ENCODE results near the gene LETM1.

The LETM1 gene

GRCh38 chr4:1777822-1778641 lies 77.9 kb downstream of the LETM1 start:
- Histone ChIP-seq H3K9ac (ENCODE audit: low read length) (no peak overlapping the region), H3K36me3 (ENCODE audit: control insufficient read depth, insufficient read depth, low read length, severe bottlenecking) (no peaks in the 10 kb centered on the region), H3K4me1 (ENCODE audit: control insufficient read depth, insufficient read depth, low read length) (no peaks in the 10 kb centered on the region), H3K27me3 (replicated peaks; ENCODE audit: control insufficient read depth, insufficient read depth, low read length) (peaks cover 3% of the 10 kb centered on the region), H3K9me3 (ENCODE audit: control insufficient read depth, low read length) (no peaks in the 10 kb centered on the region), H3K4me3 (ENCODE audit: low read length) (no peak overlapping the region)
- peak; percentile 60 for DNase-seq (ENCODE audit: low read depth)

GRCh38 chr4:1776521-1777161 lies 79.3 kb downstream of the LETM1 start:
- no peaks in the 10 kb centered on the region for H3K4me1 ChIP-seq (ENCODE audit: control insufficient read depth, insufficient read depth, low read length)
- no peaks in the 10 kb centered on the region for H3K36me3 ChIP-seq (ENCODE audit: control insufficient read depth, insufficient read depth, low read length, severe bottlenecking)
- no peaks in the 10 kb centered on the region for H3K9me3 ChIP-seq (ENCODE audit: control insufficient read depth, low read length)
- no peak for DNase-seq (ENCODE audit: low read depth)
- H3K4me3 ChIP-seq (ENCODE audit: low read length) = no peak overlapping the region
- H3K9ac ChIP-seq (ENCODE audit: low read length) = no peak overlapping the region
- H3K27me3 ChIP-seq (replicated peaks; ENCODE audit: control insufficient read depth, insufficient read depth, low read length) = peaks cover 3% of the 10 kb centered on the region

- DNase-seq (ENCODE audit: low read depth) = peak; percentile 8
- H3K4me3 ChIP-seq (ENCODE audit: low read length) = no peak overlapping the region
- no peaks in the 10 kb centered on the region for H3K4me1 ChIP-seq (ENCODE audit: control insufficient read depth, insufficient read depth, low read length)
These were observed 80.0 kb downstream of the LETM1 start for GRCh38 chr4:1775731-1776500.

GRCh38 chr4:1773754-1774153 lies 82.2 kb downstream of the LETM1 start:
- Histone ChIP-seq H3K36me3 (ENCODE audit: control insufficient read depth, insufficient read depth, low read length, severe bottlenecking) (no peaks in the 10 kb centered on the region), H3K9me3 (ENCODE audit: control insufficient read depth, low read length) (no peaks in the 10 kb centered on the region), H3K4me1 (ENCODE audit: control insufficient read depth, insufficient read depth, low read length) (no peaks in the 10 kb centered on the region), H3K9ac (ENCODE audit: low read length) (no peak overlapping the region), H3K4me3 (ENCODE audit: low read length) (no peak overlapping the region), H3K27me3 (replicated peaks; ENCODE audit: control insufficient read depth, insufficient read depth, low read length) (peaks cover 18% of the 10 kb centered on the region)
- DNase-seq (ENCODE audit: low read depth) = no peak

More at GRCh38 chr4:1775731-1776500, 80.0 kb downstream of the LETM1 start:
- no peak overlapping the region for H3K9ac ChIP-seq (ENCODE audit: low read length)
- H3K9me3 ChIP-seq (ENCODE audit: control insufficient read depth, low read length) = no peaks in the 10 kb centered on the region
- peaks cover 10% of the 10 kb centered on the region for H3K27me3 ChIP-seq (replicated peaks; ENCODE audit: control insufficient read depth, insufficient read depth, low read length)
- no peaks in the 10 kb centered on the region for H3K36me3 ChIP-seq (ENCODE audit: control insufficient read depth, insufficient read depth, low read length, severe bottlenecking)

GRCh38 chr4:1772853-1773538 lies 83.0 kb downstream of the LETM1 start:
- H3K9ac ChIP-seq (ENCODE audit: low read length) = no peak overlapping the region
- peaks cover 20% of the 10 kb centered on the region for H3K27me3 ChIP-seq (replicated peaks; ENCODE audit: control insufficient read depth, insufficient read depth, low read length)
- no peaks in the 10 kb centered on the region for H3K4me1 ChIP-seq (ENCODE audit: control insufficient read depth, insufficient read depth, low read length)
- DNase-seq (ENCODE audit: low read depth) = no peak
- H3K9me3 ChIP-seq (ENCODE audit: control insufficient read depth, low read length) = no peaks in the 10 kb centered on the region
- no peak overlapping the region for H3K4me3 ChIP-seq (ENCODE audit: low read length)
- no peaks in the 10 kb centered on the region for H3K36me3 ChIP-seq (ENCODE audit: control insufficient read depth, insufficient read depth, low read length, severe bottlenecking)

GRCh38 chr4:1771555-1772305 lies 84.2 kb downstream of the LETM1 start:
- Histone ChIP-seq H3K9me3 (ENCODE audit: control insufficient read depth, low read length) (no peaks in the 10 kb centered on the region), H3K27me3 (replicated peaks; ENCODE audit: control insufficient read depth, insufficient read depth, low read length) (peaks cover 22% of the 10 kb centered on the region), H3K4me3 (ENCODE audit: low read length) (no peak overlapping the region), H3K4me1 (ENCODE audit: control insufficient read depth, insufficient read depth, low read length) (no peaks in the 10 kb centered on the region), H3K9ac (ENCODE audit: low read length) (no peak overlapping the region), H3K36me3 (ENCODE audit: control insufficient read depth, insufficient read depth, low read length, severe bottlenecking) (no peaks in the 10 kb centered on the region)
- DNase-seq (ENCODE audit: low read depth) = no peak

GRCh38 chr4:1770791-1771231 lies 85.1 kb downstream of the LETM1 start:
- H3K36me3 ChIP-seq (ENCODE audit: control insufficient read depth, insufficient read depth, low read length, severe bottlenecking) = no peaks in the 10 kb centered on the region
- no peaks in the 10 kb centered on the region for H3K4me1 ChIP-seq (ENCODE audit: control insufficient read depth, insufficient read depth, low read length)

GRCh38 chr4:1770245-1770644 lies 85.7 kb downstream of the LETM1 start:
- Histone ChIP-seq H3K36me3 (ENCODE audit: control insufficient read depth, insufficient read depth, low read length, severe bottlenecking) (no peaks in the 10 kb centered on the region), H3K9ac (ENCODE audit: low read length) (no peak overlapping the region), H3K27me3 (replicated peaks; ENCODE audit: control insufficient read depth, insufficient read depth, low read length) (peaks cover 25% of the 10 kb centered on the region), H3K4me1 (ENCODE audit: control insufficient read depth, insufficient read depth, low read length) (no peaks in the 10 kb centered on the region), H3K4me3 (ENCODE audit: low read length) (no peak overlapping the region), H3K9me3 (ENCODE audit: control insufficient read depth, low read length) (no peaks in the 10 kb centered on the region)
- no peak for DNase-seq (ENCODE audit: low read depth)

More at GRCh38 chr4:1770791-1771231, 85.1 kb downstream of the LETM1 start:
- no peak for DNase-seq (ENCODE audit: low read depth)
- Histone ChIP-seq H3K4me3 (ENCODE audit: low read length) (no peak overlapping the region), H3K9ac (ENCODE audit: low read length) (no peak overlapping the region), H3K27me3 (replicated peaks; ENCODE audit: control insufficient read depth, insufficient read depth, low read length) (peaks cover 22% of the 10 kb centered on the region), H3K9me3 (ENCODE audit: control insufficient read depth, low read length) (no peaks in the 10 kb centered on the region)

GRCh38 chr4:1769692-1770091 lies 86.3 kb downstream of the LETM1 start:
- Histone ChIP-seq H3K27me3 (replicated peaks; ENCODE audit: control insufficient read depth, insufficient read depth, low read length) (peaks cover 26% of the 10 kb centered on the region), H3K4me3 (ENCODE audit: low read length) (no peak overlapping the region), H3K36me3 (ENCODE audit: control insufficient read depth, insufficient read depth, low read length, severe bottlenecking) (no peaks in the 10 kb centered on the region), H3K9me3 (ENCODE audit: control insufficient read depth, low read length) (no peaks in the 10 kb centered on the region), H3K4me1 (ENCODE audit: control insufficient read depth, insufficient read depth, low read length) (no peaks in the 10 kb centered on the region), H3K9ac (ENCODE audit: low read length) (no peak overlapping the region)
- no peak for DNase-seq (ENCODE audit: low read depth)

GRCh38 chr4:1768367-1769034 lies 87.5 kb downstream of the LETM1 start:
- H3K4me1 ChIP-seq (ENCODE audit: control insufficient read depth, insufficient read depth, low read length) = peaks cover 3% of the 10 kb centered on the region
- no peak overlapping the region for H3K4me3 ChIP-seq (ENCODE audit: low read length)
- no peak for DNase-seq (ENCODE audit: low read depth)
- peaks cover 26% of the 10 kb centered on the region for H3K27me3 ChIP-seq (replicated peaks; ENCODE audit: control insufficient read depth, insufficient read depth, low read length)
- no peaks in the 10 kb centered on the region for H3K9me3 ChIP-seq (ENCODE audit: control insufficient read depth, low read length)
- no peaks in the 10 kb centered on the region for H3K36me3 ChIP-seq (ENCODE audit: control insufficient read depth, insufficient read depth, low read length, severe bottlenecking)
- H3K9ac ChIP-seq (ENCODE audit: low read length) = no peak overlapping the region
